PC-9 (cell line): Measurements from ENCODE around the gene GPR26.

Experiments used
- EZH2 ChIP-seq: fragments of 200-600 bp; sonication (generic); IDR thresholded peaks from 2 replicates; pipeline ENCODE4 v1.8.0; 2017; ENCODE audit warnings: antibody characterized with exemption, low read depth
- TF ChIP-seq, protein P1 (sequence below): fragments of 200-600 bp; sonication (generic); conservative IDR thresholded peaks from 2 replicates; pipeline ENCODE4 v1.6.1; 2017; ENCODE audit warnings: mixed run types, antibody characterized with exemption, mild to moderate bottlenecking, moderate library complexity

DNA sequence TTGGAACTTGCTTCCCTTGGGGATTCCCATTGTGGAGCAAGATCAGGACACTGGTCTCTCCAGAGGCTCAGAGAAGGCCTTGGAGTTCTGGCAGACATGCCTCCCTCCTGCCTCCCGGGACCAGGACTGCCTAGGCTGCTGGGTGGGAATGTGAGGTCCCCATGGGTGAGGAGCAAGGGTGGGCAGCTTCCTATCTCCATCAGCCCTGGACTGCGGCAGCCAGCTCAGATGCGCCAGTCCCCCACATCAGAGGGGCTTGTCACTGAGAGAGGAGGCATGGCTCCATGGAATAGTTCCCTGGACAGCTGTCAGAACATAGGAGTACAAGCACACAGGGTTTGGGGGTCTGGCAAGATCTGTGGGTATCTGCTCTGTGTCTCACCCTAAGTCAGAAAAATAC lies 17.3 kb downstream of the GPR26 start:
- no peak for TF ChIP-seq EZH2
- TF ChIP-seq, protein P1, sequence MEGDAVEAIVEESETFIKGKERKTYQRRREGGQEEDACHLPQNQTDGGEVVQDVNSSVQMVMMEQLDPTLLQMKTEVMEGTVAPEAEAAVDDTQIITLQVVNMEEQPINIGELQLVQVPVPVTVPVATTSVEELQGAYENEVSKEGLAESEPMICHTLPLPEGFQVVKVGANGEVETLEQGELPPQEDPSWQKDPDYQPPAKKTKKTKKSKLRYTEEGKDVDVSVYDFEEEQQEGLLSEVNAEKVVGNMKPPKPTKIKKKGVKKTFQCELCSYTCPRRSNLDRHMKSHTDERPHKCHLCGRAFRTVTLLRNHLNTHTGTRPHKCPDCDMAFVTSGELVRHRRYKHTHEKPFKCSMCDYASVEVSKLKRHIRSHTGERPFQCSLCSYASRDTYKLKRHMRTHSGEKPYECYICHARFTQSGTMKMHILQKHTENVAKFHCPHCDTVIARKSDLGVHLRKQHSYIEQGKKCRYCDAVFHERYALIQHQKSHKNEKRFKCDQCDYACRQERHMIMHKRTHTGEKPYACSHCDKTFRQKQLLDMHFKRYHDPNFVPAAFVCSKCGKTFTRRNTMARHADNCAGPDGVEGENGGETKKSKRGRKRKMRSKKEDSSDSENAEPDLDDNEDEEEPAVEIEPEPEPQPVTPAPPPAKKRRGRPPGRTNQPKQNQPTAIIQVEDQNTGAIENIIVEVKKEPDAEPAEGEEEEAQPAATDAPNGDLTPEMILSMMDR = no peak
